Lower leg skin (tissue), 4 donors: Measurements from ENCODE around the gene FAXDC2. TPM values are rescaled to one million over a fixed set of nuclear protein-coding genes. Genes with fewer than 3 reads are reported as not detected.

Source experiments
- DNase-seq, 2 donors: peaks; one replicate each; pipeline ENCODE4 v3.0.0-alpha.2; 2019; ENCODE audit warnings: low spot score in 2 of 2
- H3K4me3 ChIP-seq: fragments of 200-600 bp; sonication (generic); 2 replicates; pipeline ENCODE4 v1.5.1; 2017; ENCODE audit warnings: mild to moderate bottlenecking, low read depth; ENCODE audit not compliant: poor library complexity, severe bottlenecking
- CTCF ChIP-seq, 3 donors: fragments of 450-650 bp; IDR thresholded peaks; one replicate each; pipeline ENCODE4 v1.5.1; 2016; ENCODE audit warnings: antibody characterized with exemption in 3 of 3, mild to moderate bottlenecking in 3 of 3, moderate library complexity in 2 of 3
- POLR2A ChIP-seq, 2 donors: fragments of 450-650 bp; IDR thresholded peaks; one replicate each; pipeline ENCODE4 v1.6.1; 2016 to 2017; ENCODE audit warnings: antibody characterized with exemption in 2 of 2, mild to moderate bottlenecking in 1 of 2, moderate library complexity in 1 of 2
- WGBS, 2 donors: methylation state at CpG; one replicate each; pipeline ENCODE4 v1.1.5; 2018; 5-methylcytosine and 5-hydroxymethylcytosine counted together
- intact Hi-C: fragments of 100-400 bp; cut with DNase I; formaldehyde crosslinking; loops from one replicate; pipeline ENCODE4 v1.15.0; 2023; ENCODE audit warnings: low total_unique reads
- total RNA-seq, 4 donors: library from RNA; depleted of rRNA; stranded (reverse); fragments of >200 nt; gene quantifications; one replicate each; pipeline ENCODE4 v1.1.0, GENCODE V29; 2016

FAXDC2 gene
- total RNA-seq, 4 donors from 2014 or later = 20.2 to 72.8 (median 47.3) TPM

DNA sequence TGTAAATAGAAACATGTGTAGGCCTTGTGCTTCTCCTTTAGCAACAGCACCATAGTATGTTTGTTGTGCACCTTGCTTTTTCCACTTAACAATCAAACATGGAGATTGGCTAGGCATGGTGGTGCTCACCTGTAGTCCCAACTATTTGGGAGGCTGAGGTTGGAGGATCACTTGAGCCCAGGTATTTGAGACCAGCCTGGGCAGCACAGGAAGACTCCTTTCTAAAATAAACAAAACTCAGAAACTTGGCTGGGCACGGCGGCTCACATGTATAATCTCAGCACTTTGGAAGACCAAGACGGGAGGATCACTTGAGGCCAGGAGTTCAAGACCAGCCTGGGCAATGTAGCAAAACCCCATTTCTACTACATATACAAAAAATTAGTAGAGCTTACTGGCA lies 948 bp upstream of the FAXDC2 start:
- no peak overlapping the region for H3K4me3 ChIP-seq
- DNase-seq = no peak
- intact Hi-C loops = no loop called here
- TF ChIP-seq POLR2A (IDR thresholded peaks at IDR 0.05) (no peak), CTCF (IDR thresholded peaks at IDR 0.05) (no peak)
- 88 to 91% methylated on average over 3 of the region's 3 CpGs for whole genome bisulfite sequencing, 2 donors

- WGBS, 2 donors = 20 to 29% methylated on average over 2 of the region's 2 CpGs
- TF ChIP-seq CTCF (IDR thresholded peaks at IDR 0.05) (no peak), POLR2A (IDR thresholded peaks at IDR 0.05) (no peak)
- no peak for DNase-seq
- peak overlapping the region; percentile 41 for H3K4me3 ChIP-seq
- intact Hi-C loops = no loop called here
Measured at GRCh38 chr5:154849791-154850201, 607 bp downstream of the FAXDC2 start.

DNA sequence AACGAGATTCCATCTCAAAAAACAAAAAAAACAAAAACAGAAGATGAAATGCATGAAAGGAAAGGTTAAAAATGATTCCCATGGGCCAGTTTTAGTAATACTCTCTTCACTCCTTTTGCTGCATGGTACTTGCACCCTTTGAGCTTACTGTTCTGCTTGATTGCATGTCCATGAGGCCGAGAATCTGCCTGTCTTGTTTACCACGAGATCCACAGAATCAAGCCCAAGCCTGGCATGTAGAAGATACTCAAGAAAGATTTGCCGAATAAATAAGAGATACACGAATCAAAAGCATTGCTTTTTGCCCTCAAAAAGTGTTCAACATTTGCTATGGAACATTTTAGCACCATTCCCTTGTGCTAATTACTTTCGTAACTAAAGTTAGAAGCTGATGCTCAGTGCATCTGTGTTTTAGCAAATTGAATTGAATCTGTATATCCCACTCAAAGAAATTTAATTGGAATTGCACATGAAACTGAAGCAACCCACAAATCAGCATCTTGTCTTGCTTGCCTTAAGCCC lies 1.1 kb downstream of the FAXDC2 start:
- DNase-seq = no peak
- peak overlapping the region; percentile 41 for H3K4me3 ChIP-seq
- WGBS, 2 donors = 59 to 60% methylated on average over 6 of the region's 6 CpGs
- intact Hi-C loops = no loop called here
- TF ChIP-seq POLR2A (IDR thresholded peaks at IDR 0.05) (no peak), CTCF (IDR thresholded peaks at IDR 0.05) (no peak)

GRCh38 chr5:154844809-154845208 lies 5.6 kb downstream of the FAXDC2 start:
- WGBS, 2 donors = 83 to 86% methylated on average over 5 of the region's 5 CpGs
- TF ChIP-seq POLR2A (IDR thresholded peaks at IDR 0.05) (no peak), CTCF (IDR thresholded peaks at IDR 0.05) (no peak)
- H3K4me3 ChIP-seq = no peak overlapping the region
- DNase-seq = no peak
- intact Hi-C loops = no loop called here

DNA sequence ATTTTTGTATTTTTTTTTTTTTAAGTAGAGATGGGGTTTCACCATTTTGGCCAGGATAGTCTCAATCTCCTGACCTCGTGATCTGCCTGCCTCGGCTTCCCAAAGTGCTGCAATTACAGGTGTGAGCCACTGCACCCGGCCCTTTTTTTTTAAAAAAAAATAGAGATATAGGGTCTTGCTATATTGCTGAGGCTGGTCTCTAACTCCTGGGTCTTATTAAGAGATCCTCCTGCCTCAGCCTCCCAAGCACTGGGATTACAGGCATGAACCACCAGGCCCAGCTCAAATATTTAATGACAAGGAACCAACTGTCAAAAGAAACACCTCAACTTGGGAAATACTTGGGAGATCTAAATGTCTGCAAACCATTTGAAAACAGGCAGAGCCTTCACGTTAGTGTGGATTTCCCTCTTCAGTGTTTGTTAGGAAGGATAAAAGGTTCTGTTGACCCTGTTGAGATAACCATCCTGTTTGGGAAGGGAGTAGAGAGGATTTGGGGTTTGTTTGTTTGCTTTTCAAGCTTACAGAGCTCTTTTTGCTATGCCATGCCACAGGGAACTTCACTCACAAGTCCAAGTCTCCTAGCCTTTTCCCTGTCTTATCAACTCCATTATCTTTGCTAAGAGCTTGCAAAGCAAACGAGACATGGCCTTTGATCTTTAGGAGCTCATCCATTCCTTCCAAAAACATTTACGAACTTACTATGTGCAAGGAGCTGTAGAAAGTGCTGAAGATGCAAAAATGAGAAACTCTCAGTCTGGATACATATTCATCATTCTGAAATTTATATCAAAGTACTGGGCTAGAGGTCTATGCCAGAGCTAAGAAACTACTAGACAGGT lies 7.5 kb downstream of the FAXDC2 start:
- WGBS, 2 donors = 89 to 94% methylated on average over 6 of the region's 6 CpGs
- no peak overlapping the region for H3K4me3 ChIP-seq
- no peak for DNase-seq
- intact Hi-C loops = no loop called here
- TF ChIP-seq POLR2A (IDR thresholded peaks at IDR 0.05) (no peak), CTCF (IDR thresholded peaks at IDR 0.05) (no peak)
